GM10266 (cell line): ENCODE data around the gene MYO16.
"Not testable (repeated sequence)": the region's sequence is repeated elsewhere in the genome, so short reads cannot be mapped to it uniquely, and the experiment has no call there.

Experiments
- DNase-seq: peaks from one replicate; pipeline ENCODE4 v3.0.0; 2012; ENCODE audit errors: extremely low spot score
- CTCF ChIP-seq: IDR thresholded peaks from 2 replicates; pipeline ENCODE4 v1.5.1; 2012; ENCODE audit warnings: mild to moderate bottlenecking, low read depth; ENCODE audit not compliant: control insufficient read depth, insufficient read depth; ENCODE audit errors: missing control alignments

Gene MYO16

GRCh38 chr13:108984251-108984920 is 355.0 kb downstream of the MYO16 start:
- DNase-seq, result no peak
- no peak for TF ChIP-seq CTCF

- no peak for TF ChIP-seq CTCF
- no peak for DNase-seq
Observed at GRCh38 chr13:108985166-108985565, 355.8 kb downstream of the MYO16 start.

GRCh38 chr13:108987517-108987916 is 358.1 kb downstream of the MYO16 start:
- no peak for TF ChIP-seq CTCF
- DNase-seq, result no peak

- DNase-seq, result no peak
- TF ChIP-seq CTCF, result no peak
Observed at GRCh38 chr13:108987944-108988343, 358.5 kb downstream of the MYO16 start.

- DNase-seq, result not testable (repeated sequence)
Observed at GRCh38 chr13:108991416-108991815, 362.0 kb downstream of the MYO16 start.

GRCh38 chr13:108993346-108993745 is 363.9 kb downstream of the MYO16 start:
- DNase-seq, result no peak
- TF ChIP-seq CTCF, result no peak

GRCh38 chr13:108996430-108996829 is 367.0 kb downstream of the MYO16 start:
- TF ChIP-seq CTCF, result no peak
- DNase-seq, result no peak

GRCh38 chr13:109000207-109000606 is 370.8 kb downstream of the MYO16 start:
- no peak for TF ChIP-seq CTCF
- no peak for DNase-seq
